Panc1 (cell line): Measurements from ENCODE around the gene ADCY2.

Experiments used
- POLR2AphosphoS5 ChIP-seq: IDR thresholded peaks from 2 replicates; pipeline ENCODE4 v1.6.1; 2012; ENCODE audit warnings: mild to moderate bottlenecking, low read depth, low read length, moderate library complexity
- REST ChIP-seq, 2 experiments: IDR thresholded peaks; 2 replicates each; pipeline ENCODE4 v1.6.1; 2011 to 2012; ENCODE audit warnings: low read depth in 2 of 2, control low read depth in 1 of 2, low read length in 1 of 2, mild to moderate bottlenecking in 1 of 2, moderate library complexity in 1 of 2; ENCODE audit not compliant: insufficient read depth in 1 of 2
- SIN3A ChIP-seq: IDR thresholded peaks from 2 replicates; pipeline ENCODE4 v1.6.1; 2012; ENCODE audit warnings: low read depth, mild to moderate bottlenecking, low read length, moderate library complexity, borderline replicate concordance; ENCODE audit not compliant: insufficient read depth
- TCF7L2 ChIP-seq: IDR thresholded peaks from 2 replicates; pipeline ENCODE4 v1.6.1; 2011; ENCODE audit warnings: mild to moderate bottlenecking, low read depth, low read length, inconsistent platforms
- TF ChIP-seq, protein P1 (sequence below): fragments of 450-650 bp; IDR thresholded peaks from 2 replicates; pipeline ENCODE4 v1.5.1; 2017; ENCODE audit warnings: mild to moderate bottlenecking

- no peak for TF ChIP-seq REST (IDR thresholded peaks at IDR 0.05; ENCODE audit: insufficient read depth in 1 of 2, low read depth in 2 of 2, low read length in 1 of 2)
- TF ChIP-seq POLR2AphosphoS5: no peak
- TF ChIP-seq, protein P1, sequence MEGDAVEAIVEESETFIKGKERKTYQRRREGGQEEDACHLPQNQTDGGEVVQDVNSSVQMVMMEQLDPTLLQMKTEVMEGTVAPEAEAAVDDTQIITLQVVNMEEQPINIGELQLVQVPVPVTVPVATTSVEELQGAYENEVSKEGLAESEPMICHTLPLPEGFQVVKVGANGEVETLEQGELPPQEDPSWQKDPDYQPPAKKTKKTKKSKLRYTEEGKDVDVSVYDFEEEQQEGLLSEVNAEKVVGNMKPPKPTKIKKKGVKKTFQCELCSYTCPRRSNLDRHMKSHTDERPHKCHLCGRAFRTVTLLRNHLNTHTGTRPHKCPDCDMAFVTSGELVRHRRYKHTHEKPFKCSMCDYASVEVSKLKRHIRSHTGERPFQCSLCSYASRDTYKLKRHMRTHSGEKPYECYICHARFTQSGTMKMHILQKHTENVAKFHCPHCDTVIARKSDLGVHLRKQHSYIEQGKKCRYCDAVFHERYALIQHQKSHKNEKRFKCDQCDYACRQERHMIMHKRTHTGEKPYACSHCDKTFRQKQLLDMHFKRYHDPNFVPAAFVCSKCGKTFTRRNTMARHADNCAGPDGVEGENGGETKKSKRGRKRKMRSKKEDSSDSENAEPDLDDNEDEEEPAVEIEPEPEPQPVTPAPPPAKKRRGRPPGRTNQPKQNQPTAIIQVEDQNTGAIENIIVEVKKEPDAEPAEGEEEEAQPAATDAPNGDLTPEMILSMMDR: no peak
- no peak for TF ChIP-seq SIN3A
- TF ChIP-seq TCF7L2: no peak
These were observed 41.9 kb downstream of the ADCY2 start for GRCh38 chr5:7437836-7438235.
